Astrocyte (in vitro differentiated cells and primary cell): Measurements from ENCODE around the gene EHBP1. TPM values are rescaled to one million over a fixed set of nuclear protein-coding genes. Genes with fewer than 3 reads are reported as not detected.

Experiments used
- DNase-seq: peaks from one replicate; pipeline ENCODE4 v3.0.0-alpha.2; 2010; ENCODE audit warnings: low read depth
- FAIRE-seq: peaks from 2 replicates; lab custom pipeline; 2011; peaks lifted over from hg19 to GRCh38; lab: Jason Lieb, UNC
- H2AFZ ChIP-seq: 2 replicates; pipeline ENCODE4 v1.6.0; 2012; ENCODE audit warnings: low read depth, low read length, inconsistent platforms
- H3K27ac ChIP-seq: 2 replicates; pipeline ENCODE4 v1.5.1; 2011; ENCODE audit warnings: low read depth, low read length, inconsistent platforms
- H3K27me3 ChIP-seq: 2 replicates; pipeline ENCODE4 v1.6.0; 2011; ENCODE audit warnings: low read length, inconsistent platforms; ENCODE audit not compliant: insufficient read depth
- H3K36me3 ChIP-seq: 2 replicates; pipeline ENCODE4 v1.5.1; 2011; ENCODE audit warnings: low read length, inconsistent platforms; ENCODE audit not compliant: insufficient read depth
- H3K4me1 ChIP-seq: 2 replicates; pipeline ENCODE4 v1.5.1; 2011; ENCODE audit warnings: low read length, inconsistent platforms; ENCODE audit not compliant: insufficient read depth
- H3K4me2 ChIP-seq: 2 replicates; pipeline ENCODE4 v1.6.0; 2012; ENCODE audit warnings: low read length, inconsistent platforms
- H3K4me3 ChIP-seq: 2 replicates; pipeline ENCODE4 v1.5.1; 2011; ENCODE audit warnings: low read depth, mild to moderate bottlenecking, low read length, inconsistent platforms; ENCODE audit not compliant: insufficient read depth
- H3K79me2 ChIP-seq: 2 replicates; pipeline ENCODE4 v1.6.0; 2012; ENCODE audit warnings: mild to moderate bottlenecking, low read length, inconsistent platforms; ENCODE audit not compliant: insufficient read depth
- H3K9ac ChIP-seq: 2 replicates; pipeline ENCODE4 v1.6.0; 2012; ENCODE audit warnings: mild to moderate bottlenecking, low read length, inconsistent platforms
- H3K9me3 ChIP-seq: 2 replicates; pipeline ENCODE4 v1.5.1; 2012; ENCODE audit warnings: low read depth, mild to moderate bottlenecking, low read length, inconsistent platforms; ENCODE audit not compliant: insufficient read depth
- H4K20me1 ChIP-seq: 2 replicates; pipeline ENCODE4 v1.6.0; 2012; ENCODE audit warnings: low read length, inconsistent platforms; ENCODE audit not compliant: insufficient read depth
- H3K27ac Mint-ChIP-seq: one replicate; pipeline ENCODE4 v1.8.0; 2021; ENCODE audit warnings: mild to moderate bottlenecking, mixed read lengths; ENCODE audit not compliant: unreplicated experiment
- H3K27me3 Mint-ChIP-seq: one replicate; pipeline ENCODE4 v1.8.0; 2021; ENCODE audit warnings: low read depth, mixed read lengths; ENCODE audit not compliant: unreplicated experiment
- H3K36me3 Mint-ChIP-seq: one replicate; pipeline ENCODE4 v1.8.0; 2021; ENCODE audit warnings: low read depth, mixed read lengths; ENCODE audit not compliant: unreplicated experiment
- H3K4me1 Mint-ChIP-seq: one replicate; pipeline ENCODE4 v1.8.0; 2021; ENCODE audit warnings: low read depth, mixed read lengths; ENCODE audit not compliant: unreplicated experiment
- H3K4me3 Mint-ChIP-seq: one replicate; pipeline ENCODE4 v1.8.0; 2021; ENCODE audit warnings: mild to moderate bottlenecking, moderate library complexity, mixed read lengths; ENCODE audit not compliant: unreplicated experiment
- H3K9me3 Mint-ChIP-seq: one replicate; pipeline ENCODE4 v1.8.0; 2021; ENCODE audit warnings: mild to moderate bottlenecking, mixed read lengths; ENCODE audit not compliant: unreplicated experiment
- EZH2 ChIP-seq: IDR thresholded peaks from 2 replicates; pipeline ENCODE4 v1.6.1; 2012; ENCODE audit warnings: mild to moderate bottlenecking, low read length, inconsistent platforms; ENCODE audit not compliant: insufficient read depth
- total RNA-seq: library from RNA; stranded (reverse); gene quantifications from 2 replicates; pipeline ENCODE4 v1.2.1, GENCODE V29; 2021
- TF ChIP-seq, protein P1 (sequence below): IDR thresholded peaks from 2 replicates; pipeline ENCODE4 v1.5.1; 2011; ENCODE audit warnings: low read depth, mild to moderate bottlenecking, inconsistent platforms, low read length, moderate library complexity; ENCODE audit not compliant: insufficient read depth

EHBP1 gene
- total RNA-seq, 1 donor from 2014 or later: 44.1 TPM

DNA sequence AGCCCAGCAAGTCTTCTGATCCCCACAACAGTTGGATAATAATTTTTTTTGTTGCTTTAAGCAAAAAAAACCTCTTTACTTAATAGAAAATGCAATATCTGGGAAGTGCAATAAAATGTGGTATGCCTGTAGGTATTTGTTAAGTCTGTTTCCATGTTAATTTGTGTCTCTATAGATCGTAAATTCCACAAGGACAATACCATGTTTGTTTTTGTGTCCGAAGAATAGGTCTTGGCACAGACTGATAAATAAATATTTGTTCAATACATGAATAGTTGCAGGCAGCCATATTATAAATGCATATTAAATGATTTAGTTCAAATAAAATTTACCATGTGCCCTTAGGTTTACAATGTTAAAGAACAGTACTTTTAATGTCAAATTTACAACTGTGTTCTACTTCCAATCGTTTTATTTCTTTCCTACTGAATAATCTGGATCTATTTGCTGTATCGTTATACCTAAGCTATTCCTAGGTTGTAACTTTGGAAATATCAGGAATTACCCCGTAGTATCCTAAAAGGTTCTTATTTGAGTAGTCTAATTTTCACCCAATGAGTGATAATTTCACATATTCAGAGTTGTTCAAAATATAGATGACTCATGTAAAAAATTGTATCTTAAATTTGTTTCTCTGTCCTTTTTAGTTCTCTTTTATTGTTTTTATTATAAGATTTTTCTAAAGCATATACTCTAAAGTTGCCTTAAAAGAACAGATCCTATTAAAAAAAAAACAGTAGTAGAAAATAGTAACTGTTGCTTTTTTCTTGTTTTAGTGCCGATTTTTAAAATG, 151.8 kb downstream of the EHBP1 start:
- H3K4me2 ChIP-seq: no peak overlapping the region
- TF ChIP-seq EZH2: no peak
- TF ChIP-seq, protein P1, sequence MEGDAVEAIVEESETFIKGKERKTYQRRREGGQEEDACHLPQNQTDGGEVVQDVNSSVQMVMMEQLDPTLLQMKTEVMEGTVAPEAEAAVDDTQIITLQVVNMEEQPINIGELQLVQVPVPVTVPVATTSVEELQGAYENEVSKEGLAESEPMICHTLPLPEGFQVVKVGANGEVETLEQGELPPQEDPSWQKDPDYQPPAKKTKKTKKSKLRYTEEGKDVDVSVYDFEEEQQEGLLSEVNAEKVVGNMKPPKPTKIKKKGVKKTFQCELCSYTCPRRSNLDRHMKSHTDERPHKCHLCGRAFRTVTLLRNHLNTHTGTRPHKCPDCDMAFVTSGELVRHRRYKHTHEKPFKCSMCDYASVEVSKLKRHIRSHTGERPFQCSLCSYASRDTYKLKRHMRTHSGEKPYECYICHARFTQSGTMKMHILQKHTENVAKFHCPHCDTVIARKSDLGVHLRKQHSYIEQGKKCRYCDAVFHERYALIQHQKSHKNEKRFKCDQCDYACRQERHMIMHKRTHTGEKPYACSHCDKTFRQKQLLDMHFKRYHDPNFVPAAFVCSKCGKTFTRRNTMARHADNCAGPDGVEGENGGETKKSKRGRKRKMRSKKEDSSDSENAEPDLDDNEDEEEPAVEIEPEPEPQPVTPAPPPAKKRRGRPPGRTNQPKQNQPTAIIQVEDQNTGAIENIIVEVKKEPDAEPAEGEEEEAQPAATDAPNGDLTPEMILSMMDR: no peak
- no peak overlapping the region for H3K4me3 Mint-ChIP-seq
- H3K9ac ChIP-seq: no peak overlapping the region
- peaks cover 19% of the 10 kb centered on the region for H3K36me3 Mint-ChIP-seq
- H3K4me3 ChIP-seq: no peak overlapping the region
- DNase-seq: no peak
- no peak for FAIRE-seq
- H3K4me1 ChIP-seq: no peaks in the 10 kb centered on the region
- no peaks in the 10 kb centered on the region for H3K4me1 Mint-ChIP-seq
- H3K27ac ChIP-seq: no peak overlapping the region
- H3K9me3 ChIP-seq: no peaks in the 10 kb centered on the region
- no peaks in the 10 kb centered on the region for H3K36me3 ChIP-seq
- no peaks in the 10 kb centered on the region for H3K79me2 ChIP-seq
- H3K27me3 Mint-ChIP-seq: no peaks in the 10 kb centered on the region
- no peaks in the 10 kb centered on the region for H4K20me1 ChIP-seq
- H2AFZ ChIP-seq: no peak overlapping the region
- no peaks in the 10 kb centered on the region for H3K9me3 Mint-ChIP-seq
- H3K27ac Mint-ChIP-seq: no peak overlapping the region
- H3K27me3 ChIP-seq: no peaks in the 10 kb centered on the region

DNA sequence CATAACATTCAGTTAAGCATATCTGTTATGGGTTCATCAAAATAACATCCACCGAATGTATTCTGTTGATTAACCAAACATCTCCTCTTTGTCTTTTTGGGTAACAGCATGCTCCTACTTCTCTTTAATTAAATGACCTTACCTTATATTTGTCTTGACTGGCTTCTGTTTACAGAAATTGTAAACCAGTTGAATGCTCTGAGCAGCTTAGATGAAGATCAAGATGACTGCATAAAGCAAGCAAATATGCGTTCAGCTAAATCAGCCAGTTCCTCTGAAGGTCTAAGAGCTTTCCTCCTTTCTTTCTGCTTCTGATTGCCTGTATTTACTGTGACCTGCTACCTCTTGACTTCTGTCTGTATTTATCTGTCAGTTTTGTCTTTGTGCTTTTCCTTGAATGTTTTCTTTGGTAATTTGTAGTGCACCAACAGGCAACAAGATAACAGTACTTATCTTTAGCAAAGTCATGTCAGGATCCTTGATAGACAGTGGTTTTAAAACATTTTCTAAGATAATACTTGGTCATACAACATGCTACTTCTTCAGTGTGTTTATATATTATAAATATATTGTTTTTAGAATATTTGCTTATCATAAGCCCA, 152.8 kb downstream of the EHBP1 start:
- H3K36me3 Mint-ChIP-seq: peaks cover 17% of the 10 kb centered on the region
- TF ChIP-seq, protein P1: no peak
- TF ChIP-seq EZH2: no peak
- Histone ChIP-seq H3K9ac (no peak overlapping the region), H3K27ac (no peak overlapping the region), H3K9me3 (no peaks in the 10 kb centered on the region), H3K4me1 (no peaks in the 10 kb centered on the region), H4K20me1 (no peaks in the 10 kb centered on the region), H3K27me3 (no peaks in the 10 kb centered on the region), H3K4me2 (no peak overlapping the region), H3K36me3 (no peaks in the 10 kb centered on the region), H3K4me3 (no peak overlapping the region), H3K79me2 (no peaks in the 10 kb centered on the region), H2AFZ (no peak overlapping the region)
- no peaks in the 10 kb centered on the region for H3K4me1 Mint-ChIP-seq
- no peak overlapping the region for H3K27ac Mint-ChIP-seq
- no peaks in the 10 kb centered on the region for H3K27me3 Mint-ChIP-seq
- H3K4me3 Mint-ChIP-seq: no peak overlapping the region
- H3K9me3 Mint-ChIP-seq: no peaks in the 10 kb centered on the region
- DNase-seq (no peak), FAIRE-seq (no peak)

- Mint-ChIP-seq H3K4me3 (no peak overlapping the region), H3K9me3 (peaks cover 2% of the 10 kb centered on the region), H3K27me3 (no peaks in the 10 kb centered on the region), H3K4me1 (no peaks in the 10 kb centered on the region), H3K27ac (no peak overlapping the region), H3K36me3 (peaks cover 2% of the 10 kb centered on the region)
- Histone ChIP-seq H4K20me1 (no peaks in the 10 kb centered on the region), H2AFZ (no peak overlapping the region), H3K9me3 (no peaks in the 10 kb centered on the region), H3K4me2 (no peak overlapping the region), H3K36me3 (peaks cover 14% of the 10 kb centered on the region), H3K4me1 (no peaks in the 10 kb centered on the region), H3K27me3 (no peaks in the 10 kb centered on the region), H3K4me3 (no peak overlapping the region), H3K9ac (no peak overlapping the region), H3K79me2 (no peaks in the 10 kb centered on the region), H3K27ac (no peak overlapping the region)
- TF ChIP-seq, protein P1: no peak
- no peak for TF ChIP-seq EZH2
- FAIRE-seq (no peak), DNase-seq (no peak)
These were observed 163.4 kb downstream of the EHBP1 start for GRCh38 chr2:62868947-62869346.
